Sigmoid colon (tissue), 7 donors: Measurements from ENCODE around the gene FABP7. TPM values are rescaled to one million over a fixed set of nuclear protein-coding genes. Genes with fewer than 3 reads are reported as not detected.

Experiments
- DNase-seq: peaks from one replicate; pipeline ENCODE4 v3.0.0-alpha.2; 2019
- H3K27ac ChIP-seq, 4 donors: fragments of 200-600 bp; sonication (generic); one replicate each; pipeline ENCODE4 v1.5.1; 2016 to 2019; ENCODE audit warnings: mild to moderate bottlenecking in 1 of 4
- H3K27me3 ChIP-seq, 3 donors: fragments of 200-600 bp; sonication (generic); one replicate each; pipeline ENCODE4 v1.5.1; 2019; ENCODE audit warnings: mild to moderate bottlenecking in 1 of 3
- H3K36me3 ChIP-seq, 4 donors: fragments of 200-600 bp; sonication (generic); one replicate each; pipeline ENCODE4 v1.5.1; 2016 to 2019
- H3K4me1 ChIP-seq, 4 donors: fragments of 200-600 bp; sonication (generic); one replicate each; pipeline ENCODE4 v1.5.1; 2017 to 2019
- H3K4me3 ChIP-seq, 4 donors: fragments of 200-600 bp; sonication (generic); one replicate each; pipeline ENCODE4 v1.5.1; 2017 to 2019; ENCODE audit warnings: mild to moderate bottlenecking in 2 of 4, moderate library complexity in 1 of 4
- H3K9me3 ChIP-seq, 4 donors: fragments of 200-600 bp in 3 of 4; sonication (generic) in 3 of 4; one replicate each; pipeline versions ENCODE4 v1.5.1 to v1.6.1; 2013 to 2019
- EP300 ChIP-seq, 4 donors: sonication (generic); formaldehyde crosslinking; IDR thresholded peaks; one replicate each; pipeline ENCODE4 v1.6.1; 2017; ENCODE audit warnings: antibody characterized with exemption in 4 of 4
- POLR2A ChIP-seq, 2 donors: fragments of 450-650 bp; IDR thresholded peaks; one replicate each; pipeline ENCODE4 v1.6.1; 2016; ENCODE audit warnings: antibody characterized with exemption in 2 of 2, mild to moderate bottlenecking in 2 of 2, moderate library complexity in 2 of 2
- POLR2AphosphoS5 ChIP-seq, 4 donors: sonication (generic); formaldehyde crosslinking; IDR thresholded peaks; one replicate each; pipeline ENCODE4 v1.6.1; 2017; ENCODE audit warnings: antibody characterized with exemption in 4 of 4
- WGBS, 2 donors: extraction: QIAGEN DNeasy Blood & Tissue Kit; methylation state at CpG; one replicate each; pipeline ENCODE4 v1.1.7; 2013; 5-methylcytosine and 5-hydroxymethylcytosine counted together
- intact Hi-C: fragments of 100-400 bp; cut with DNase I; formaldehyde crosslinking; loops from one replicate; pipeline ENCODE4 v1.15.1; 2023
- polyA plus RNA-seq, 3 donors: library from polyadenylated mRNA; stranded (reverse); fragments of 200-250 nt; gene quantifications; one replicate each; pipeline ENCODE4 v1.2.3, GENCODE V29; 2013
- total RNA-seq, 4 donors: library from RNA; depleted of rRNA; stranded (reverse); fragments of >200 nt; gene quantifications; one replicate each; pipeline ENCODE4 v1.1.0, GENCODE V29; 2016
- TF ChIP-seq, protein P1 (sequence below), 4 experiments: fragments of 450-650 bp in 3 of 4; fragments of 200-600 bp in 1 of 4; IDR thresholded peaks; one replicate each; pipeline ENCODE4 v1.5.1; 2016 to 2019; ENCODE audit warnings: antibody characterized with exemption in 4 of 4, mild to moderate bottlenecking in 3 of 4, moderate library complexity in 2 of 4
- donor health status: healthy with polysubstance abuse.
- donor health status: Bipolar disorder and iron deficiency.
- donor health status: healthy.

Gene FABP7
- total and polyA plus RNA-seq, 7 donors = not detected

DNA sequence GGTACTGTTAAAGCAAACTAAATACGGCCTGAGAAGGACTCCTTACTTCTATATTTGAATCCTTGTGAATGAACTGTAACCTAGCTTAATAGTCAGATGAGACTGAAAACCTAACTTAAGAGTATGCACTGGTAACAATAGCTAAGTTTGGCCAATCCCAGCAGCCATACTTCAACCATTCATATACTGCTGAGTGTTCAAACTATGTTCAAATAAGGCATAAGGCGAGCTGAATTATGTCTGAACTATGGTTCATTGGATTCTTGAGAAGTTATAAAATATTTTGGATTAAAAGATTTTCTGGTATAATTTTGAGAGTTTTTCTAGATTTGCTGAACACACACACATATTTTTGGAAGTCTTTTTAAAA is 11.8 kb downstream of the FABP7 start:
- no peak for DNase-seq
- H3K27me3 ChIP-seq = no peaks in the 10 kb centered on the region
- no peaks in the 10 kb centered on the region for H3K36me3 ChIP-seq
- H3K4me3 ChIP-seq = no peak overlapping the region
- 21 to 79% methylated on average over 2 of the region's 2 CpGs for WGBS, 2 donors
- peaks cover 0 to 24% (median 17%) of the 10 kb centered on the region in 4 donors for H3K4me1 ChIP-seq
- no peaks in the 10 kb centered on the region for H3K9me3 ChIP-seq
- TF ChIP-seq POLR2A (IDR thresholded peaks at IDR 0.05) = no peak
- TF ChIP-seq, protein P1, sequence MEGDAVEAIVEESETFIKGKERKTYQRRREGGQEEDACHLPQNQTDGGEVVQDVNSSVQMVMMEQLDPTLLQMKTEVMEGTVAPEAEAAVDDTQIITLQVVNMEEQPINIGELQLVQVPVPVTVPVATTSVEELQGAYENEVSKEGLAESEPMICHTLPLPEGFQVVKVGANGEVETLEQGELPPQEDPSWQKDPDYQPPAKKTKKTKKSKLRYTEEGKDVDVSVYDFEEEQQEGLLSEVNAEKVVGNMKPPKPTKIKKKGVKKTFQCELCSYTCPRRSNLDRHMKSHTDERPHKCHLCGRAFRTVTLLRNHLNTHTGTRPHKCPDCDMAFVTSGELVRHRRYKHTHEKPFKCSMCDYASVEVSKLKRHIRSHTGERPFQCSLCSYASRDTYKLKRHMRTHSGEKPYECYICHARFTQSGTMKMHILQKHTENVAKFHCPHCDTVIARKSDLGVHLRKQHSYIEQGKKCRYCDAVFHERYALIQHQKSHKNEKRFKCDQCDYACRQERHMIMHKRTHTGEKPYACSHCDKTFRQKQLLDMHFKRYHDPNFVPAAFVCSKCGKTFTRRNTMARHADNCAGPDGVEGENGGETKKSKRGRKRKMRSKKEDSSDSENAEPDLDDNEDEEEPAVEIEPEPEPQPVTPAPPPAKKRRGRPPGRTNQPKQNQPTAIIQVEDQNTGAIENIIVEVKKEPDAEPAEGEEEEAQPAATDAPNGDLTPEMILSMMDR (IDR thresholded peaks at IDR 0.05) = no peak
- TF ChIP-seq EP300 (IDR thresholded peaks at IDR 0.05) = no peak
- no peak for TF ChIP-seq POLR2AphosphoS5 (IDR thresholded peaks at IDR 0.05)
- intact Hi-C loops = no loop called here
- H3K27ac ChIP-seq = peak overlapping the region; percentile 92 to 98 (median 94)

DNA sequence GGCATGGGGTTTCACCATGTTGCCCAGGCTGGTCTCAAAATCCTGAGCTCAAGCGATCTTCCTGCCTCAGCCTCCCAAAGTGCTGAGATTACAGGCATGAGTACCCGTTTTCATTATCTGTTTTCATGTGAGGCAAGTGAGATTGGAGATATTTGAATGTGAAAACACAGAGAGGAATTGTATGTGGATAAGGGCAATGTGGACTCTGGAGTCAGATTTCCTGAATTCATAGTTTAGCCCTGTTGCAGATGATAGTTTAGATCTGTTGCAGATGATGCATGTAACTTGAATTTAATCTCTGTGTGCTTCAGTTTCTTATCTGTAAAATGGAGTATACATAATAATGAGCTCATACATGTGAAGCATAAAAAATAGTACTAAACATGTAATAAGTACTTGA is 13.2 kb downstream of the FABP7 start:
- no peak for TF ChIP-seq POLR2A (IDR thresholded peaks at IDR 0.05)
- TF ChIP-seq EP300 (IDR thresholded peaks at IDR 0.05) = no peak
- TF ChIP-seq, protein P1 (IDR thresholded peaks at IDR 0.05) = no peak
- no peaks in the 10 kb centered on the region for H3K9me3 ChIP-seq
- DNase-seq = no peak
- WGBS, 2 donors = 60 to 82% methylated on average over 2 of the region's 2 CpGs
- H3K4me1 ChIP-seq = peaks cover 0 to 22% (median 17%) of the 10 kb centered on the region in 4 donors
- H3K36me3 ChIP-seq = peaks cover 0 to 6% (median 0%) of the 10 kb centered on the region in 4 donors
- no peak overlapping the region for H3K4me3 ChIP-seq
- no peaks in the 10 kb centered on the region for H3K27me3 ChIP-seq
- no peak overlapping the region for H3K27ac ChIP-seq
- intact Hi-C loops = no loop called here

DNA sequence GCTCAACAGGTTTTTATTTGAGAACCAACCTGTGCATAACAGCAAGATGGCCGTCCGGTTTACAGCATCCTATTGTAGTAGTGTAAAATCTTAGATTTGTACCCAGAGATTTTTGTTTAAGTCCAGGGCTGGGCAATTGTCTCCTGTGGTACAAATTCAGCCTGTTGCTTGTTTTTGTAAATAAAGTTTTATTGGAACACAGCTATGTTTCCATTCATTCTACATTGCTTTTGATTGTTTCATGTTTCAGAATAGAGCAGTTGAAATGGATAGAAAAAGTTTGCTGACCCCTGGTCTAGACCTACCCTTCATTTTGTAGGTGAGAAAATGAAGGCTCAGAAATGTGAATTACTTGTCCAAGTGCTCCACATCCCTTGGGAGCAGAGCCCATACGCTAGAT is 18.0 kb downstream of the FABP7 start:
- no peak overlapping the region for H3K27ac ChIP-seq
- no peaks in the 10 kb centered on the region for H3K4me1 ChIP-seq

DNA sequence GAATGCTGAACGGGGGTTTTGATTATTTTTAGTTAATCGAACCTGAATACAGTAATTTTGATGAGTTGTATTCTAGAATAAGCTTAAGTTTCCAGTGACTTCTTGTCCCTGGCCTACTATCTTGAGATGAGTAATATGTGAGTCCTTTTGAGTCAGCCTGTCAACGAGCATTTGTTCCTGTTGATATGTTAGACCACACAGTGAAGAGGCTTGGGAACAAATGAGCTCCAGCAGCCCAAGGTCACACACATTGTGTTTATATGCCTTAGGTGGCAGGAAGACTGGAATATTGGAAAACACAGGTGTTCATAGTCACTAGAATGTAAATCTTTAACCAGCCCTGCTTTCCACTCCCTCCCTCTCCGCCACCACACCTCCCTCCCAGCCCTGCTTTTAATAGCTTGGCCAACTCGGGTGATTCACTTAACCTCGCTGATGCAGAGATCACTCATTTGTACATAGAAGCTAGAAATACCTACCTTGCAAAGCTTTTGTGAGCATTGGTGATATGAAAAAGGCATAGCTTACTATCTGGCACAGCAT is 18.7 kb downstream of the FABP7 start:
- no peak for DNase-seq
- Histone ChIP-seq H3K4me1 (no peaks in the 10 kb centered on the region), H3K36me3 (peaks cover 0 to 7% (median 0%) of the 10 kb centered on the region in 4 donors), H3K4me3 (no peak overlapping the region), H3K27me3 (no peaks in the 10 kb centered on the region), H3K9me3 (no peaks in the 10 kb centered on the region), H3K27ac (no peak overlapping the region)
- intact Hi-C loops = no loop called here
- 12 to 63% methylated on average over 6 of the region's 6 CpGs for WGBS, 2 donors
- TF ChIP-seq POLR2AphosphoS5 (IDR thresholded peaks at IDR 0.05) (peak in 1 of 4 donors; percentile 6), EP300 (IDR thresholded peaks at IDR 0.05) (no peak)

More for the DNA sequence above, 18.0 kb downstream of the FABP7 start:
- WGBS, 2 donors = 95% methylated on average over 3 of the region's 3 CpGs
- Histone ChIP-seq H3K4me3 (no peak overlapping the region), H3K36me3 (peaks cover 0 to 7% (median 0%) of the 10 kb centered on the region in 4 donors), H3K9me3 (no peaks in the 10 kb centered on the region), H3K27me3 (no peaks in the 10 kb centered on the region)
- TF ChIP-seq POLR2A (IDR thresholded peaks at IDR 0.05) = no peak
- no peak for TF ChIP-seq POLR2AphosphoS5 (IDR thresholded peaks at IDR 0.05)
- TF ChIP-seq, protein P1 (IDR thresholded peaks at IDR 0.05) = no peak
- no peak for TF ChIP-seq EP300 (IDR thresholded peaks at IDR 0.05)
- DNase-seq = no peak
- intact Hi-C loops = no loop called here

DNA sequence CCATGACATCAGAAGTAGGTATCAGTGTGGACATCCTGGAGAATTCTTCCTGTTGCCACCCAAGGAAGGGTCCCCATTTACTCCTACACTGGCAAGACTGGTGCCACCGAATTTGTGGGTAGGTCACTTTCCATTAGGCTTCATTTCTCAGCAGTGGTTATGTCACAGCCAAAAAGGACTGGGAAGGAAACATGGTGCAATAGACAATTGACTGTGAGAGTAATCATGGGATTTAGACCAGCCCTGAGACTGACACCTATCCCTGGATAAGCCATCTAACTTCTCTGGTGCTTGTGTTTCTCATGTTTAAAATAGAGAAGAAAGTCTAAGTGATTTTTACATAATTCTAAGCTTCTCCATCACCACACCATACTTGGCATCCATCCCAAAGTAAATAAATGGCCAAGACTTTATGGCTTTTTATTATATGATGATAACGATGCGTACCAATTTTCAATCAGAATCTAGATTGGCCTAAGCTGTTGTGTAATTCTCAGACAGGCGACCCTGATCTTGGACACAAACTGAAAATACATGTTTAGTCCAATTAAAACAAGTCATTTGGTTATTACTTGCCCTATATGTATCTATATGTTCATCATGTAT is 19.7 kb downstream of the FABP7 start:
- intact Hi-C loops = no loop called here

More for the DNA sequence above, 19.7 kb downstream of the FABP7 start:
- H3K36me3 ChIP-seq = peaks cover 0 to 7% (median 0%) of the 10 kb centered on the region in 4 donors
- TF ChIP-seq EP300 (IDR thresholded peaks at IDR 0.05) = no peak
- TF ChIP-seq, protein P1 (IDR thresholded peaks at IDR 0.05) = no peak
- no peaks in the 10 kb centered on the region for H3K4me1 ChIP-seq
- no peaks in the 10 kb centered on the region for H3K9me3 ChIP-seq
- DNase-seq = no peak
- no peak overlapping the region for H3K27ac ChIP-seq
- H3K4me3 ChIP-seq = no peak overlapping the region
- H3K27me3 ChIP-seq = no peaks in the 10 kb centered on the region
- 17 to 65% methylated on average over 4 of the region's 4 CpGs for WGBS, 2 donors
